HG03457 (cell line): Measurements from ENCODE around the gene QRSL1.
"Not testable (repeated sequence)": the region's sequence is repeated elsewhere in the genome, so short reads cannot be mapped to it uniquely, and the experiment has no call there.

Experiments
- ATAC-seq: cut with Tn5 transposase; IDR thresholded peaks from one replicate; pipeline ENCODE4 v1.9.1; 2021; ENCODE audit warnings: moderate number of reproducible peaks; ENCODE audit not compliant: unreplicated experiment

Gene QRSL1

GRCh38 chr6:106674541-106675229 lies 45.3 kb downstream of the QRSL1 start:
- no peak for ATAC-seq

- no peak for ATAC-seq
These were observed 47.9 kb downstream of the QRSL1 start for GRCh38 chr6:106677282-106677681.

GRCh38 chr6:106684011-106684410 lies 54.6 kb downstream of the QRSL1 start:
- ATAC-seq = no peak

- no peak for ATAC-seq
These were observed 56.5 kb downstream of the QRSL1 start for GRCh38 chr6:106685833-106686232.

GRCh38 chr6:106688177-106688951 lies 59.0 kb downstream of the QRSL1 start:
- no peak for ATAC-seq

- no peak for ATAC-seq
These were observed 62.9 kb downstream of the QRSL1 start for GRCh38 chr6:106692112-106692818.

- ATAC-seq = no peak
These were observed 63.4 kb downstream of the QRSL1 start for GRCh38 chr6:106692819-106693208.

GRCh38 chr6:106693418-106693817 lies 64.0 kb downstream of the QRSL1 start:
- no peak for ATAC-seq

GRCh38 chr6:106694343-106694742 lies 65.0 kb downstream of the QRSL1 start:
- ATAC-seq = no peak

GRCh38 chr6:106700581-106700980 lies 71.2 kb downstream of the QRSL1 start:
- no peak for ATAC-seq

- ATAC-seq = not testable (repeated sequence)
These were observed 71.8 kb downstream of the QRSL1 start for GRCh38 chr6:106701201-106701600.

- ATAC-seq = peak; percentile 25
These were observed 72.7 kb downstream of the QRSL1 start for GRCh38 chr6:106702046-106702445.

- peak; percentile 97 for ATAC-seq
These were observed 73.2 kb downstream of the QRSL1 start for GRCh38 chr6:106702451-106703110.

- no peak for ATAC-seq
These were observed 74.9 kb downstream of the QRSL1 start for GRCh38 chr6:106704327-106704726.

GRCh38 chr6:106705156-106705555 lies 75.8 kb downstream of the QRSL1 start:
- no peak for ATAC-seq

- no peak for ATAC-seq
These were observed 81.2 kb downstream of the QRSL1 start for GRCh38 chr6:106710580-106710979.

GRCh38 chr6:106714281-106714680 lies 84.9 kb downstream of the QRSL1 start:
- ATAC-seq = no peak

GRCh38 chr6:106715922-106716321 lies 86.5 kb downstream of the QRSL1 start:
- ATAC-seq = no peak

GRCh38 chr6:106716966-106717365 lies 87.6 kb downstream of the QRSL1 start:
- no peak for ATAC-seq
